HG03108 (cell line): ENCODE data around the gene KIF2C.
"Not testable (repeated sequence)": the region's sequence is repeated elsewhere in the genome, so short reads cannot be mapped to it uniquely, and the experiment has no call there.

ENCODE experiments used
- ATAC-seq: cut with Tn5 transposase; IDR thresholded peaks from one replicate; pipeline ENCODE4 v1.9.1; 2021; ENCODE audit warnings: moderate library complexity; ENCODE audit not compliant: unreplicated experiment

The KIF2C gene

DNA sequence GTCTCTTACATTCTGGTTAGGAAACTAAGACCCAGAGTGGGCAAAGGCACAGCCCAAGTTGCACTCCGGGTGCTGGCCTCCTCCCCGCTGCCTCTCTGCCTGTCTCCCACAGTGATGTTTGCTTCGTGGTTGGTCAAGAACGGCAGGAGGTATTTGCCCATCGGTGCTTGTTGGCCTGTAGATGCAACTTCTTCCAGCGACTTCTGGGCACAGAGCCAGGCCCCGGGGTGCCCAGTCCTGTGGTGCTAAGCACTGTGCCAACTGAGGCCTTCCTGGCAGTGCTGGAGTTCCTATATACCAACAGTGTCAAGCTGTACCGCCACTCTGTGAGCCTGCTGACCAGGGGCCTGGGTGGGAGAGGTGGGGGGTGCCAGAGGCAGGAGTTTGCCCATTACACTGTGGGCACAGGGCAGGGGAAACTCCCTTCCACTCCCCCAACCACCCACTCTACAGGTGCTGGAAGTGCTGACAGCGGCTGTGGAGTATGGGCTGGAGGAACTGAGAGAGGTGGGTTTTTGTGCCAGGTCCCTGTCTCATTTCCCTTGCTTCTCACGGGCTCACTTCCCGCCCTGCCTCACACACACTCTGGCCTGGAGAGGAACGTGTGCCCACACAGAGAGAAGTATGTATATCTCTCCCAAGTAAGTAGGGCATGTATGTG, 70.6 kb downstream of the KIF2C start:
- no peak for ATAC-seq

DNA sequence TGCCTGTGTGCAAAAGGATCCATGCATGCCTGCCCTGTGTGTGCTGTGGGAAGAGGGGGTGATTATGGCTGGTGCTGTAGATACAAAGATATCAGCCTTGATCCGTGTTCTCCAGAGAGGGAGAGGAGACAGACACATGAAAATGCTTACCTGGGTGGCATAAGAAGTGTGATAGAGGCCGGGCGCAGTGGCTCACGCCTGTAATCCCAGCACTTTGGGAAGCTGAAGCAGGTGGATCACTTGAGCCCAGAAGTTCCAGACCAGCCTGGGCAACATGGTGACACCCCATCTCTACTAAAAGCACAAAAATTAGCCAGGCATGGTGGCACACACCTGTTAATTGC, 71.1 kb downstream of the KIF2C start:
- not testable (repeated sequence) for ATAC-seq

DNA sequence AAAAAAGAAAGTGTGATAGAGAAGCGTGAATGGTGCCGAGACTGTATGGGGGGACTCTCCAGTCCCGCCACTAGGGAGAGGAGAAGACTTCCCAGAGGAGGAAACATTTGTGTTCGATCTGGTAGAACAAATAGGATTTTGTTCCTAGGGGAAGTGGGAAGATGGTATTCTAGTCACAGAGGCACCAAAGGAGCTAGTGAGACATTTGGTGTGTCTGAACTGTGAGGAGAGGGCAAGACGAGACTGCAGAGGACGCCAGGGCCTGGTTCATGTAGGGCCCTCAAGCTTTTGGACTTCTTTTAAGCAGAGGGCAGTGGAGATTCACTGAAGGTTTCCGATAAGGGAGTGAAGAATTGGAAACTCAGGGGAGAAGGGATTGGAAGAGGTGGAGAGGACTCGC, 71.6 kb downstream of the KIF2C start:
- ATAC-seq = no peak

DNA sequence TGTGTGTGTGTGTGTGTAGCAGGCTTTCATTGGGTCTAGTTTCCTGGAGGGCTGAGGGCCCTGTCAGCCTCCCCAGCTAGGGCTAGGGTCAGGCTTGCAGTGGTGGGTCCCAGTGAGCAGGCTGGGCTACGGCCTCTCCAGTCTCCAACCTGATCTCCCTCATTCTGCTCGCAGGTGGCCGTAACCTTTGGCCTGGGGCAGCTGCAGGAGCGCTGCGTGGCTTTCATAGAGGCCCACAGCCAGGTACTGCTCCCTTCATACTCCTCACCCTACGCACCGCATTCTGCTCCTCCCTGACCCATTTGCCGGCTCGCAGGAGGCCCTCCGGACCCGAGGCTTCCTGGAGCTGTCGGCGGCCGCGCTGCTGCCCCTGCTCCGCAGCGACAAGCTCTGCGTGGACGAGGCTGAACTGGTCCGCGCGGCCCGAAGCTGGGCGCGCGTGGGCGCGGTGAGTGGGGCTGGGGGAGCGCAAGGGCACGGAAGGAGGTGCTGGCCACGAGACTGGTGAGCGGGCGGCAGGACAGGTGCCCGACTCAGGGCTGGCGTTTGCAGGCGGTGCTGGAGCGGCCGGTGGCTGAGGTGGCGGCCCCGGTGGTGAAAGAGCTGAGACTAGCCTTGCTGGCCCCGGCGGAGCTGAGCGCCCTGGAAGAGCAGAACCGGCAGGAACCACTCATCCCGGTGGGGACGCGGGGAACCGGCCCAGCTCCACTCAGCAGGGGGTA, 73.3 kb downstream of the KIF2C start:
- ATAC-seq = no peak

DNA sequence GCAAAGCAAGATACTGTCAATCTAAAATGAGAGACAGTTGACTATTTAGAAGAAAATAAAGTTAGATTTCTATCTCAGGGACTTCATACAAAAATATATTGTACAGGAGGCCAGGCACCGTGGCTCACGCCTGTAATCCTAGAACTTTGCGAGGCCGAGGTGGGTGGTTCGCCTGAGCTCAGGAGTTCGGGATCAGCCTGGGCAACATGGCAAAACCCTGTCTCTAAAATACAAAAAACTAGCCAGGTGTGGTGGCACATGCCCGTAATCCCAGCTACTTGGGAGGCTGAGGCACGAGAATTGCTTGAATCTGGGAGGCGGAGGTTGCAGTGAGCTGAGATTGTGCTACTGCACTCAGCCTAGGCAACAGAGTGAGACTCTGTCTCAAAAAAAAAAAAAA, 76.3 kb downstream of the KIF2C start:
- not testable (repeated sequence) for ATAC-seq

DNA sequence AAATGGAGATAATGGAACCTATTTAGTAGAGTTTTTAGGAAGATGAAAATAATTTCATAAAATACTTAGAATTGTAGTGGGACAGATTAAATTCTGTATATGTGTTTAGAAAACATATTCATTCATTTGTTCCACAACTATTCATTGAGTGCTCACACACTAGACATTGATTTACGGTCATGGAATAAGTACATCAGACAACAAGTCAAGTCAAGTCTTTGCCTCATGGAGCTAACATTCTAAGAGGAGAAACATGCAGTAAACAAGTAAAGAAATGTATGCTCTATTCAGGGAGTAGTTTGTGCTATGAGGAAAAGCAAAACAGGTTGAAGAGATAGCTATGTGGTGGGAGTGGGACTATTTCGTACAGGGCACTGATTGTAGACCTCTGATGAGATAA, 77.7 kb downstream of the KIF2C start:
- ATAC-seq = no peak
